GM13976 (cell line): ENCODE measurements around the gene BTBD9.

Source experiments
- DNase-seq: peaks from one replicate; pipeline ENCODE4 v3.0.0; 2012; ENCODE audit warnings: low spot score
- CTCF ChIP-seq: IDR thresholded peaks from 2 replicates; pipeline ENCODE4 v1.5.1; 2012; ENCODE audit warnings: borderline replicate concordance, mild to moderate bottlenecking; ENCODE audit not compliant: insufficient read depth; ENCODE audit errors: extremely low read depth, missing control alignments, control extremely low read depth
- in situ Hi-C: fragments of 300-500 bp; cut with MboI; formaldehyde crosslinking; loops from one replicate; pipeline ENCODE4 v1.12.0; 2022; ENCODE audit warnings: low sequenced_read_pairs, mixed read lengths, inconsistent platforms; ENCODE audit not compliant: unreplicated experiment

The BTBD9 gene

GRCh38 chr6:38215225-38215624 lies 424.5 kb downstream of the BTBD9 start:
- no peak for TF ChIP-seq CTCF
- in situ Hi-C loops: no loop called here

GRCh38 chr6:38214159-38214558 lies 425.6 kb downstream of the BTBD9 start:
- TF ChIP-seq CTCF: no peak
- no peak for DNase-seq
- in situ Hi-C loops: no loop called here

More at GRCh38 chr6:38215225-38215624, 424.5 kb downstream of the BTBD9 start:
- no peak for DNase-seq

GRCh38 chr6:38213251-38213658 lies 426.5 kb downstream of the BTBD9 start:
- DNase-seq: no peak
- in situ Hi-C loops: no loop called here

GRCh38 chr6:38212579-38212978 lies 427.1 kb downstream of the BTBD9 start:
- DNase-seq: no peak
- no peak for TF ChIP-seq CTCF
- in situ Hi-C loops: no loop called here

More at GRCh38 chr6:38213251-38213658, 426.5 kb downstream of the BTBD9 start:
- no peak for TF ChIP-seq CTCF

GRCh38 chr6:38212116-38212515 lies 427.6 kb downstream of the BTBD9 start:
- DNase-seq: no peak
- in situ Hi-C loops: no loop called here
- no peak for TF ChIP-seq CTCF

- no peak for DNase-seq
Measured at GRCh38 chr6:38209371-38210260, 430.1 kb downstream of the BTBD9 start.

More at GRCh38 chr6:38209371-38210260, 430.1 kb downstream of the BTBD9 start:
- in situ Hi-C loops: no loop called here
- no peak for TF ChIP-seq CTCF
